Measurements from ENCODE around the gene CAPN14. TPM values are rescaled to one million over a fixed set of nuclear protein-coding genes. Genes with fewer than 3 reads are reported as not detected.
A peak's percentile ranks its signal among the peaks of the same experiment; 100 is the strongest.

CAPN14 gene
- total RNA-seq, 2 donors from 2014 or later = 0.53 to 0.67 TPM

- Mint-ChIP-seq H3K9me3 (no peaks in the 10 kb centered on the region), H3K36me3 (ENCODE audit: low read depth) (no peaks in the 10 kb centered on the region), H3K4me3 (no peak overlapping the region), H3K27me3 (no peaks in the 10 kb centered on the region), H3K27ac (no peak overlapping the region), H3K4me1 (peaks cover 8% of the 10 kb centered on the region)
- no peak for ATAC-seq (replicated peaks)
Measured at GRCh38 chr2:31236433-31237205, 19.3 kb upstream of the CAPN14 start.

GRCh38 chr2:31235504-31235902, 18.2 kb upstream of the CAPN14 start:
- peak overlapping the region; percentile 74 for H3K4me3 Mint-ChIP-seq
- H3K36me3 Mint-ChIP-seq (ENCODE audit: low read depth) = no peaks in the 10 kb centered on the region
- no peaks in the 10 kb centered on the region for H3K9me3 Mint-ChIP-seq
- ATAC-seq (replicated peaks) = no peak
- no peak overlapping the region for H3K27ac Mint-ChIP-seq
- H3K27me3 Mint-ChIP-seq = no peaks in the 10 kb centered on the region
- H3K4me1 Mint-ChIP-seq = peaks cover 6% of the 10 kb centered on the region

- ATAC-seq (replicated peaks) = no peak
- Mint-ChIP-seq H3K4me1 (peaks cover 5% of the 10 kb centered on the region), H3K36me3 (ENCODE audit: low read depth) (no peaks in the 10 kb centered on the region), H3K27ac (no peak overlapping the region), H3K9me3 (no peaks in the 10 kb centered on the region), H3K4me3 (peak overlapping the region; percentile 74), H3K27me3 (no peaks in the 10 kb centered on the region)
Measured at GRCh38 chr2:31234683-31235503, 17.6 kb upstream of the CAPN14 start.

GRCh38 chr2:31233741-31234682, 16.7 kb upstream of the CAPN14 start, which contains the start of gene EHD3:
Gene EHD3, plus strand, starts transcription at chr2:31234152. Its CDS starts 470 bp downstream, at chr2:31234622.
- H3K27me3 Mint-ChIP-seq = no peaks in the 10 kb centered on the region
- H3K4me1 Mint-ChIP-seq = peaks cover 5% of the 10 kb centered on the region
- H3K9me3 Mint-ChIP-seq = no peaks in the 10 kb centered on the region
- peak within 1 kb of the TSS; percentile 61 for H3K27ac Mint-ChIP-seq
- peak within 1 kb of the TSS; percentile 74 for H3K4me3 Mint-ChIP-seq
- peak; percentile 99 for ATAC-seq (replicated peaks)
- H3K36me3 Mint-ChIP-seq (ENCODE audit: low read depth) = no peaks in the 10 kb centered on the region

- Mint-ChIP-seq H3K27me3 (peaks cover 3% of the 10 kb centered on the region), H3K4me3 (peak overlapping the region; percentile 74), H3K36me3 (ENCODE audit: low read depth) (no peaks in the 10 kb centered on the region), H3K4me1 (peaks cover 5% of the 10 kb centered on the region), H3K27ac (peak overlapping the region; percentile 61), H3K9me3 (no peaks in the 10 kb centered on the region)
- no peak for ATAC-seq (replicated peaks)
Measured at GRCh38 chr2:31233231-31233630, 15.9 kb upstream of the CAPN14 start.

GRCh38 chr2:31232586-31232985, 15.3 kb upstream of the CAPN14 start:
- no peak for ATAC-seq (replicated peaks)
- H3K4me1 Mint-ChIP-seq = peaks cover 5% of the 10 kb centered on the region
- H3K36me3 Mint-ChIP-seq (ENCODE audit: low read depth) = no peaks in the 10 kb centered on the region
- H3K27me3 Mint-ChIP-seq = peaks cover 3% of the 10 kb centered on the region
- no peak overlapping the region for H3K27ac Mint-ChIP-seq
- H3K9me3 Mint-ChIP-seq = no peaks in the 10 kb centered on the region
- peak overlapping the region; percentile 74 for H3K4me3 Mint-ChIP-seq

- Mint-ChIP-seq H3K36me3 (ENCODE audit: low read depth) (no peaks in the 10 kb centered on the region), H3K27me3 (peaks cover 3% of the 10 kb centered on the region), H3K4me1 (peaks cover 5% of the 10 kb centered on the region), H3K27ac (no peak overlapping the region), H3K9me3 (no peaks in the 10 kb centered on the region), H3K4me3 (no peak overlapping the region)
- no peak for ATAC-seq (replicated peaks)
Measured at GRCh38 chr2:31231571-31232302, 14.4 kb upstream of the CAPN14 start.

- H3K27me3 Mint-ChIP-seq = peaks cover 3% of the 10 kb centered on the region
- peaks cover 5% of the 10 kb centered on the region for H3K4me1 Mint-ChIP-seq
- no peaks in the 10 kb centered on the region for H3K9me3 Mint-ChIP-seq
- no peak for ATAC-seq (replicated peaks)
- H3K36me3 Mint-ChIP-seq (ENCODE audit: low read depth) = no peaks in the 10 kb centered on the region
- no peak overlapping the region for H3K27ac Mint-ChIP-seq
- no peak overlapping the region for H3K4me3 Mint-ChIP-seq
Measured at GRCh38 chr2:31230751-31231150, 13.4 kb upstream of the CAPN14 start.

GRCh38 chr2:31228717-31229116, 11.4 kb upstream of the CAPN14 start:
- Mint-ChIP-seq H3K4me1 (peaks cover 5% of the 10 kb centered on the region), H3K9me3 (no peaks in the 10 kb centered on the region), H3K36me3 (ENCODE audit: low read depth) (no peaks in the 10 kb centered on the region), H3K27ac (no peak overlapping the region), H3K27me3 (peaks cover 6% of the 10 kb centered on the region), H3K4me3 (no peak overlapping the region)
- ATAC-seq (replicated peaks) = no peak

GRCh38 chr2:31227711-31228125, 10.4 kb upstream of the CAPN14 start:
- Mint-ChIP-seq H3K36me3 (ENCODE audit: low read depth) (no peaks in the 10 kb centered on the region), H3K27me3 (peaks cover 6% of the 10 kb centered on the region), H3K4me1 (no peaks in the 10 kb centered on the region), H3K4me3 (no peak overlapping the region), H3K9me3 (no peaks in the 10 kb centered on the region), H3K27ac (no peak overlapping the region)
- ATAC-seq (replicated peaks) = no peak

GRCh38 chr2:31227110-31227509, 9.8 kb upstream of the CAPN14 start:
- Mint-ChIP-seq H3K9me3 (no peaks in the 10 kb centered on the region), H3K27me3 (peaks cover 11% of the 10 kb centered on the region), H3K36me3 (ENCODE audit: low read depth) (no peaks in the 10 kb centered on the region), H3K27ac (no peak overlapping the region), H3K4me1 (no peaks in the 10 kb centered on the region), H3K4me3 (no peak overlapping the region)
- no peak for ATAC-seq (replicated peaks)

- no peak overlapping the region for H3K4me3 Mint-ChIP-seq
- no peak for ATAC-seq (replicated peaks)
- no peaks in the 10 kb centered on the region for H3K4me1 Mint-ChIP-seq
- H3K9me3 Mint-ChIP-seq = no peaks in the 10 kb centered on the region
- H3K36me3 Mint-ChIP-seq (ENCODE audit: low read depth) = no peaks in the 10 kb centered on the region
- peaks cover 14% of the 10 kb centered on the region for H3K27me3 Mint-ChIP-seq
- no peak overlapping the region for H3K27ac Mint-ChIP-seq
Measured at GRCh38 chr2:31226266-31226665, 9.0 kb upstream of the CAPN14 start.

GRCh38 chr2:31223749-31224148, 6.4 kb upstream of the CAPN14 start:
- no peaks in the 10 kb centered on the region for H3K36me3 Mint-ChIP-seq (ENCODE audit: low read depth)
- no peak for ATAC-seq (replicated peaks)
- peaks cover 20% of the 10 kb centered on the region for H3K27me3 Mint-ChIP-seq
- H3K4me3 Mint-ChIP-seq = no peak overlapping the region
- peaks cover 4% of the 10 kb centered on the region for H3K4me1 Mint-ChIP-seq
- no peak overlapping the region for H3K27ac Mint-ChIP-seq
- H3K9me3 Mint-ChIP-seq = no peaks in the 10 kb centered on the region
